ENCODE data around the gene MUC5B.
"Not testable (repeated sequence)": the region's sequence is repeated elsewhere in the genome, so short reads cannot be mapped to it uniquely, and the experiment has no call there.

Gene MUC5B

GRCh38 chr11:1222491-1223345, at the start of gene MUC5B:
Gene MUC5B, plus strand, starts transcription at chr11:1223066. Its CDS starts 58 bp downstream, at chr11:1223124.
- TF ChIP-seq CTCF (IDR thresholded peaks at IDR 0.05; ENCODE audit: control insufficient read depth, insufficient read depth, low read depth, low read length, missing control alignments), result no peak
- no peak for DNase-seq (ENCODE audit: low read depth)
- H3K4me3 ChIP-seq (ENCODE audit: control insufficient read depth, low read depth, low read length), result no peak within 1 kb of the TSS

- not testable (repeated sequence) for H3K4me3 ChIP-seq (ENCODE audit: control insufficient read depth, low read depth, low read length); DNase-seq (ENCODE audit: low read depth)
Observed at GRCh38 chr11:1173396-1173795, 49.5 kb upstream of the MUC5B start.

GRCh38 chr11:1174441-1175370, 48.2 kb upstream of the MUC5B start:
- H3K4me3 ChIP-seq (ENCODE audit: control insufficient read depth, low read depth, low read length), result no peak overlapping the region
- TF ChIP-seq CTCF (IDR thresholded peaks at IDR 0.05; ENCODE audit: control insufficient read depth, insufficient read depth, low read depth, low read length, missing control alignments), result no peak
- no peak for DNase-seq (ENCODE audit: low read depth)

GRCh38 chr11:1175461-1176223, 47.2 kb upstream of the MUC5B start:
- no peak overlapping the region for H3K4me3 ChIP-seq (ENCODE audit: control insufficient read depth, low read depth, low read length)
- DNase-seq (ENCODE audit: low read depth), result no peak
- no peak for TF ChIP-seq CTCF (IDR thresholded peaks at IDR 0.05; ENCODE audit: control insufficient read depth, insufficient read depth, low read depth, low read length, missing control alignments)

GRCh38 chr11:1176224-1177019, 46.4 kb upstream of the MUC5B start:
- no peak for TF ChIP-seq CTCF (IDR thresholded peaks at IDR 0.05; ENCODE audit: control insufficient read depth, insufficient read depth, low read depth, low read length, missing control alignments)
- no peak for DNase-seq (ENCODE audit: low read depth)
- H3K4me3 ChIP-seq (ENCODE audit: control insufficient read depth, low read depth, low read length), result no peak overlapping the region

- no peak for DNase-seq (ENCODE audit: low read depth)
- TF ChIP-seq CTCF (IDR thresholded peaks at IDR 0.05; ENCODE audit: control insufficient read depth, insufficient read depth, low read depth, low read length, missing control alignments), result no peak
- H3K4me3 ChIP-seq (ENCODE audit: control insufficient read depth, low read depth, low read length), result no peak overlapping the region
Observed at GRCh38 chr11:1177020-1177770, 45.7 kb upstream of the MUC5B start.

All from AG09309 (cell line).